GM18951 (cell line): ENCODE data around the gene STRA6.

Source experiments
- POLR2A ChIP-seq: IDR thresholded peaks from 4 replicates; pipeline ENCODE4 v1.6.1; 2011; ENCODE audit warnings: mild to moderate bottlenecking; ENCODE audit not compliant: insufficient read length, insufficient read depth; ENCODE audit errors: extremely low read depth
- in situ Hi-C: fragments of 300-500 bp; cut with MboI; formaldehyde crosslinking; loops from one replicate; pipeline ENCODE4 v1.12.0; 2022; ENCODE audit warnings: low sequenced_read_pairs, mixed read lengths, inconsistent platforms; ENCODE audit not compliant: unreplicated experiment

Gene STRA6

DNA sequence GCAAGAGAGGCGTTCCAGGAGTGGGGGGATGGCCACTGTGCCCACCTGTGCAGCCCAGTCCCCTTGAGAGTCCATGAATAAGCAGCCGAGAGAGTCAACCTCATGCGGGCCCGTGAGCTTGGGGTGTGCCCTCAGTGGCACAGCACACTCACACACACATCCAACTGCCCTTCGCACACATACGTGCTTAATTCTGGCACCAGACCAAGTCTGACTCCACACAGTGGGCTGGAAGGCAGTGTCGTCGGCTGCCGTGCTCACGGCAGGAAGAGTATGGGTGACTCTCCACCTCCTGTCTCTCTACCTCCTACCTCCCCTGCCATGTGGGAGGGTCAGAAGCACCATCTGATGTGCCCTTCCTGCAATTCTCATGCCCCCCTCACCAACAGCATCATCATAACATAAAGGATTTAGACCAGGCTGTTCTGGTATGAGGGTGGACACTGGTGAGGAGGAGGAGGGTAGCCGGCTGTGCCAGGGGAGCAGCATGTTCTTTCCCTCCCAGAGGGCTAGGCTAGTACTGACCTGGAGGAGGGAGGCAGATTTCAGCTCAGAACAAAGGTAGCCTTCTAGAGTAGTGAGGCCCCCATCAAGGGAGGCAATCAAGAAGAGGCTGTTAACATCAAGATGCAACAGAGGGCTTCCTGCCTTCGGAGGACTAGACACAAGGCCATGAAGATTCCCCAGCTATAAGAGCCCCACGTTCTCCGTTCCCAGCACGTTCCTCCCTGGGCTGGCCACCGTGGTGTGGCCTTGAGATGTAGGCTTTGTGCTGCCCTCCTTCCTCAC lies 5.3 kb upstream of the STRA6 start:
- no peak for TF ChIP-seq POLR2A
- in situ Hi-C loops, result no loop called here

DNA sequence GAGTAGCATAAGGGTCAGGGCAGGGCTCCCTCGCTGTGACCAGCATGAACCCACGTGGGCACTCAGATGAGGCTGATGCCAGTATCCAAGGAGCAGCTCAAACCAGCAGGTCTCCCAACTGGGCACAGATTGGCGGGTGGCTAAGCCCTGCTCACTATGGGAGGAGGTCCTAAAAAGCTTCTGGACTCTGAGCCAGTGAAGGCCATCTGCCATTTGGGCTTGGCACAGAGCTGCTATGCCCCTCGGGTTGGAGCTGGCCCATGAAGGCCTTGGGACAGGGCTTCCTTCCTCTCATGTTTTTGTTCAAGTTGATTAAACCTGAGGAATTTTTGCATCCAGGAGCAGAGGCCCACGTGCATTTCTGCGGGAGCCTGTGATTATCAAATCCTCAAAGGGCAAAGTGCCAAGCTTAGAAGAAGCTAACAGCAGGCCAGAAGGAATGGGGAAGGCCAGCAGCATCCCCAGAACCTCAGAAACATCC lies 4.3 kb upstream of the STRA6 start:
- TF ChIP-seq POLR2A, result no peak
- in situ Hi-C loops, result no loop called here

- in situ Hi-C loops, result no loop called here
- TF ChIP-seq POLR2A, result no peak
Observed at GRCh38 chr15:74205582-74205947, 3.0 kb upstream of the STRA6 start.

DNA sequence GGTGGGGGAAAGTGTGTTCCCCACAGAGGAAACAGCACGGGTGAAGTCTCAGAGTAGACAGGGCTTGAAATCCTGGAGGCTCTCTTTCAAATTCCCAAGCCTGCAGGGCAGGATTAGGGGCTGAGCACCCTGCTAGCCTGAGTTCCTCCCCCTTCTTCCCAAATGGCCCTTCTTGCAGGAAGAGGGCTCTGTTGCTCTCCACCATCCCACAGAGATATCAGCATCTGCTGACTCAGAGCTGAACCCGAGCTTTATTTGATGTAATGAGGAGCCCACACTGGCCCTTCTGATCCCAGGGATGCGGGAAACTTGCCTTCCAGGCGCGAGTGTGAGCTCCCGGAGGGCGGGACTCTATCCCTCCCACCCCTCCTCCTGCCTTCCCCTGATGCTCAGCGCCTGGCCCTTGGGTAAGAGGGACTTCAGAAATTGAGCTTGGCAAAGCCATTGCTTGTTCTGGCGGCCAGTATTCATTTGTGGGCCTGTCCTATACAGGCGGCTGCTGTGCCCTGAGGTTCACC lies 1.4 kb upstream of the STRA6 start:
- in situ Hi-C loops, result no loop called here
- no peak for TF ChIP-seq POLR2A

GRCh38 chr15:74201710-74202420 lies 722 bp downstream of the STRA6 start:
- TF ChIP-seq POLR2A, result no peak
- in situ Hi-C loops, result no loop called here

DNA sequence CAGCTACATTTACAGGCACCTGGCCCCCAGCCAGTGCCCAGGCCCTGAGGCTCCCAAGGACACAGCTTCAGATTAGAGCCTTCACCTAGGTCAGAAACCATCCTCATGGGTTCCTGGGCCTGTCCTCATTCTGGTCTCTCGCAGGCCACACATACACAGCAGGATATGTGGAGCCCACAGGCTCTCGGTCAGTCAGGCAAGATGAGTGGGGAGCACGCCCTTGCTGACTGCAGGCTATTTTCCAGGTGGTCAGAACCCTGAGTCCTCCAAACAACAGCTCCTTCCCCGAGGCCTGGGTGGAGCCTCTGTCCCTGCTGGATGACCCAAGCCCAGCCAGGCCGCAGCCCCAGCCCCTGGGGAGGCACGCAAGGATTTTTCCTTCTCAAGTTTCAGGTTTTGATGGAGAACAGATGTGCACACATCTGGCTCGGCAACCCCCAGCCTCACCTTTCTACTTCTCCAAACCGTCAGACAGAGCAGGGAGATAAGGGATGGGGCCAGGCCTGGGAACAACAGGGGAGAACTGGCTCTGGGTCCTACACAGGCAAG lies 1.6 kb downstream of the STRA6 start:
- TF ChIP-seq POLR2A, result no peak
- in situ Hi-C loops, result no loop called here

DNA sequence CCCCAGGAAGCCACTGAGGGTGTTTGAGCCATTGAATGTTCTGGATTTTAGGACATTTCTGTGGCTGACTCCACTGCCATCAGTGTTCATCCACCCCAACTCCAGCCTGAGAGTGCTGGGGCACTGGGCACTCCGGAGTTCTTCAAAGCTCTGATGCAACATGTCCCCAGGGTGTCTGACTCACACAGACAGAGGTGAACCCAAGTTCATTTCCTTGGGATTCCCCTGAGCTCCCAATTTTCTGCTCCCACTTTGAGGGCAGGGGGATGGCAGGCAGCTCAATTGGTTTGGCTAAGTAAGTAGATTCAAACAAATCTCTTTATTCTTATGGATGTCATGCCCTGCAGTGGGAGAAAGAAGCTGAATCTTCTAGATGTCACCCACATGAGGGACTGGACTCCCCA lies 2.2 kb downstream of the STRA6 start:
- no peak for TF ChIP-seq POLR2A
- in situ Hi-C loops, result no loop called here

- in situ Hi-C loops, result no loop called here
- no peak for TF ChIP-seq POLR2A
Observed at GRCh38 chr15:74199297-74199652, 3.3 kb downstream of the STRA6 start.

DNA sequence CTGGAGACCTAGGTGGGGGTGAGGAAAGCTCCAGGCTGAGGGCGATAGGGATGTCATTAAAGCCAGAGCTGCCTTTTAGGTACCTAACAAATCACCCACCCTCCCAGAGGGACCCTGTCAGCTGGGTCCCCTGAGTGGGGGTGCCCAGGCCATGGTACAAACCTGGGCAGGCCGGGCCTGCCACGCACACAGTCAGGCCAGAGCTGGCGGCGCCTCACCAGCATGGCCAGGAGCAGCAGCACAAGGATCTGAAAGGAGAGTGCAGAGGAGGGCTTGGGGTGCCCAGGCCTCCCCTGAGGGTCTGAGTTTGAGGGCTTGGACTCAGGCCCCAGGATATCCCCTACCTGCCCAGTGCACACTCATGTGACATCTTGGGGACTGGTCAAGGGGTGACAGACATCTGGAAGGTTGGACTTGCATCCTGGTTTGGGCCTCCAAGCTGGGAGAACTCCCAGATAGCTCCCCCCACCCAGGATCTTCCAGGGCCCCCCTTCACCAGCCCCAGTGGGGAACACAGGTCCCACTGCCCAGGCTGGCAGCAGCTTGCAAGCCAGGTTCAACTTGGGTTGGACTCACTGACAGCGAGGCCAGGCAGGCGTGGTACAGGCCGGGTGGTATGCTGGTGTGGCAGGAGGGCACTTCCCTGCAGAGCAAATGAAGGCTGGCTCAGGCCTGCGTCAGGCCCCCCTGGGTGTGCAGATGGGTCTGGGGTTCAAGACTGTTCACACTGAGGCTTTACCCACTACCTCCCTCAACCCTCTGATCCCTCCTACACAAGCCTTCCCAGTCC lies 5.2 kb downstream of the STRA6 start:
- in situ Hi-C loops, result no loop called here

DNA sequence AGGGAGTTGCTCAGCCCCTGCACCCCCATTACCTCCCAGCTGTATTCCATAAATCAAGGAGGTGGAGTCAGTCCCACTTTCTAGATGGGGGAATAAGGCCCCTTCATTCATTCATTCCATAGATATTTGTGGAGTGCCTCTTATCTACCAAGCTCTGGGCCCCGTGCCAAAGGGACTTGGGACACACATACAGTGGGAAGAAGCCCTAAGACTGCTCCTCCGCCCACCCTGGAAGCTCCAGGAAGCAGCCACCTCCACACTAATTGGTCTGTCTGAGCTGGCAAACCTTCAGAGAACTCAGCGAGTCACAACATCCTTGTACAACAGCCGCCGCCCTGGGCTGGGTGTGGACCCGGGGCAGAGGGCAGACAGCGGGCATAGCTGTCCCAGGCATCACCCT lies 6.4 kb downstream of the STRA6 start:
- no peak for TF ChIP-seq POLR2A
- in situ Hi-C loops, result no loop called here

More for the DNA sequence above, 5.2 kb downstream of the STRA6 start:
- no peak for TF ChIP-seq POLR2A

- in situ Hi-C loops, result no loop called here
- no peak for TF ChIP-seq POLR2A
Observed at GRCh38 chr15:74194572-74195559, 7.7 kb downstream of the STRA6 start.

DNA sequence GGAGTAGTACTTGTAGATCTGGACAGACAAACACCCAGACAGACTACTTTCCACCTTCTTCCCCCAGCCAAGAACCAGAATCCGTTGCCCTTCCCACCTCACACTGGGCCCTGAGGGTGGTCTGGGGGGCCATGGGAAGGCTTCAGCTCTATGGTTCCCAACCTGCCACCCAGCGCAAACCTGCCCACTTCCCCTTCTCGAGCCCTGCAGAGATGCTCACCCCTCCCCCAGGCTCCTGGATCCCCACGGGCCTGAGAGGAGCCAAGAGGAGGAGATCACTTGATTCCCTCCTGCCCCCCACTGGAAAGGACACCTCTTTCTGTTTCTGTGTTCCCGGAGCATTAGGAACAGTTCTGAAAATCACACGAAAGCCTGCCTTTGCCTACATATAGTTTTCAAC lies 8.7 kb downstream of the STRA6 start:
- in situ Hi-C loops, result no loop called here
- no peak for TF ChIP-seq POLR2A
